GM12873 (cell line): ENCODE results near the gene KRTAP1-5.

Source experiments
- CTCF ChIP-seq: IDR thresholded peaks from 2 replicates; pipeline ENCODE4 v1.5.1; 2012; ENCODE audit warnings: low read depth, mild to moderate bottlenecking, moderate library complexity, low read length, control low read depth; ENCODE audit not compliant: insufficient read depth; ENCODE audit errors: missing control alignments

The KRTAP1-5 gene

GRCh38 chr17:41018541-41018940, 8.5 kb downstream of the KRTAP1-5 start:
- no peak for TF ChIP-seq CTCF

GRCh38 chr17:41016578-41017215, 10.3 kb downstream of the KRTAP1-5 start:
- TF ChIP-seq CTCF: no peak

- TF ChIP-seq CTCF: no peak
Measured at GRCh38 chr17:41015454-41015853, 11.6 kb downstream of the KRTAP1-5 start.

- TF ChIP-seq CTCF: no peak
Measured at GRCh38 chr17:41013606-41014005, 13.4 kb downstream of the KRTAP1-5 start.

- no peak for TF ChIP-seq CTCF
Measured at GRCh38 chr17:41013181-41013580, 13.8 kb downstream of the KRTAP1-5 start.

GRCh38 chr17:41012326-41013120, 14.5 kb downstream of the KRTAP1-5 start:
- no peak for TF ChIP-seq CTCF

- TF ChIP-seq CTCF: no peak
Measured at GRCh38 chr17:41010441-41010840, 16.6 kb downstream of the KRTAP1-5 start.
